Measurements from ENCODE around the gene TWIST2. TPM values are rescaled to one million over a fixed set of nuclear protein-coding genes. Genes with fewer than 3 reads are reported as not detected.

Gene TWIST2
- total RNA-seq, 1 donor from 2014 or later, result 0.46 TPM

- TF ChIP-seq CTCF (conservative IDR thresholded peaks at IDR 0.05; ENCODE audit: low read depth, low read length), result no peak
- DNase-seq (ENCODE audit: low read depth), result no peak
- H3K4me3 ChIP-seq (ENCODE audit: low read depth, low read length), result no peak overlapping the region
Observed at GRCh38 chr2:238811293-238811692, 36.6 kb upstream of the TWIST2 start.

- no peak for DNase-seq (ENCODE audit: low read depth)
- H3K4me3 ChIP-seq (ENCODE audit: low read depth, low read length), result no peak overlapping the region
- no peak for TF ChIP-seq CTCF (conservative IDR thresholded peaks at IDR 0.05; ENCODE audit: low read depth, low read length)
Observed at GRCh38 chr2:238811759-238812158, 36.1 kb upstream of the TWIST2 start.

- no peak overlapping the region for H3K4me3 ChIP-seq (ENCODE audit: low read depth, low read length)
- no peak for DNase-seq (ENCODE audit: low read depth)
Observed at GRCh38 chr2:238813109-238813508, 34.8 kb upstream of the TWIST2 start.

DNA sequence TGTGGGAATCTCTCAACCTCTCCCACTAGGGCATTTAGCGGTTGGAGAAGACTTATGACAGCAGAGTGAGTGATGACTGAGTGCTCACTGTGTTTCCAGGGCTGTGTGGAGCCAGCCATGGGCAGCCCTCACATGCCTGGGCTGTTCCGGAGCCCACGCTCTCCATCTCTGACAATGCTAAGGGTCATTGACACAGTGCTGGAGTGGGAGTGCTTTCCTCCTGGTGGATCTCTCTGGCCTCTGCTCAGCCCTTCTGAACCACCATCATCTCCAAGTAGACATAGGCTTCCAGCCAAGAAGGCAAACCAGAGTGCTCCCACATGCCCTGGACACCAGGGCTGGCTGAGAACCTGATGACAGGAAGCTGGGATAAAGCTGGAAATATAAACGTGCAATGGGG, 33.1 kb upstream of the TWIST2 start:
- DNase-seq (ENCODE audit: low read depth), result no peak
- no peak for TF ChIP-seq CTCF (conservative IDR thresholded peaks at IDR 0.05; ENCODE audit: low read depth, low read length)
- H3K4me3 ChIP-seq (ENCODE audit: low read depth, low read length), result no peak overlapping the region

More at GRCh38 chr2:238813109-238813508, 34.8 kb upstream of the TWIST2 start:
- no peak for TF ChIP-seq CTCF (conservative IDR thresholded peaks at IDR 0.05; ENCODE audit: low read depth, low read length)

- H3K4me3 ChIP-seq (ENCODE audit: low read depth, low read length), result no peak overlapping the region
- no peak for TF ChIP-seq CTCF (conservative IDR thresholded peaks at IDR 0.05; ENCODE audit: low read depth, low read length)
- DNase-seq (ENCODE audit: low read depth), result no peak
Observed at GRCh38 chr2:238816291-238816690, 31.6 kb upstream of the TWIST2 start.

DNA sequence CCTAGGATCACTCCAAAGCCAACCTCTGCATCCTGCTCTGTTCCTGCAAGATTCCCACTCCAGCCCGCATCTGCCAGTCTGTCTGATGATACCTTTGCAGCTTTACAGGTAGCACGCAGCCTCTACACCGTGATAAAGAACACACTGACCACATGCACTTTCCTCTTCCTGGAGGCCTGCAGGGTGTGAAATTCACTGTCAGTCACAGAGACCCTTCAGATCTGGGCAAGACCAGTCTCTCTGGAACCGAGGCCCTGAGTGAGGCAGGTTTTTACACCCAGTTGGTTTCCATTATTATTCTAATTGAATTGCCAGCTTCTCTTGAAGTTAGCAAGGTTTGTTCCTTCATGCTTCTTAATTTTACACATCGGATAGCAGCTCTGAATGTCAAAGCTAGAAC, 30.5 kb upstream of the TWIST2 start:
- no peak for DNase-seq (ENCODE audit: low read depth)
- TF ChIP-seq CTCF (conservative IDR thresholded peaks at IDR 0.05; ENCODE audit: low read depth, low read length), result no peak
- H3K4me3 ChIP-seq (ENCODE audit: low read depth, low read length), result no peak overlapping the region

- DNase-seq (ENCODE audit: low read depth), result no peak
- no peak for TF ChIP-seq CTCF (conservative IDR thresholded peaks at IDR 0.05; ENCODE audit: low read depth, low read length)
- no peak overlapping the region for H3K4me3 ChIP-seq (ENCODE audit: low read depth, low read length)
Observed at GRCh38 chr2:238817891-238818290, 30.0 kb upstream of the TWIST2 start.

All from epithelial cell of proximal tubule (primary cell).